ENCODE measurements around the gene PHKA2. TPM values are rescaled to one million over a fixed set of nuclear protein-coding genes. Genes with fewer than 3 reads are reported as not detected.

Gene PHKA2
- polyA plus RNA-seq, 2 of the 4 experiments (the other 2 are of a cell fraction), result 16.1 to 21.2 TPM

GRCh38 chrX:18984381-18985185 lies 669 bp upstream of the PHKA2 start (continued):
- TF ChIP-seq ESRRA (IDR thresholded peaks at IDR 0.05; ENCODE audit: borderline replicate concordance, low read length) (no peak), RCOR1 (IDR thresholded peaks at IDR 0.05; ENCODE audit: low read depth, low read length) (no peak), MYC (IDR thresholded peaks at IDR 0.05; ENCODE audit: borderline replicate concordance, low read length) (no peak), BHLHE40 (IDR thresholded peaks at IDR 0.05; ENCODE audit: low read depth, low read length) (no peak), FOXS1 (CRISPR knock-in tag; IDR thresholded peaks at IDR 0.05) (no peak), RFX5 (IDR thresholded peaks at IDR 0.05) (no peak), E2F6 (IDR thresholded peaks at IDR 0.05; ENCODE audit: borderline replicate concordance, low read depth) (no peak), PBX3 (IDR thresholded peaks at IDR 0.05) (peak; percentile 52; the same call in 1 of the 2 replicates), KDM1A (IDR thresholded peaks at IDR 0.05; ENCODE audit: low read depth) (no peak), ZFP36 (IDR thresholded peaks at IDR 0.05; ENCODE audit: borderline replicate concordance, partially characterized antibody) (no peak), GATA3 (IDR thresholded peaks at IDR 0.05; ENCODE audit: borderline replicate concordance) (no peak), SREBF2 (IDR thresholded peaks at IDR 0.05) (no peak), ELK1 (IDR thresholded peaks at IDR 0.05; ENCODE audit: low read depth, low read length) (no peak), MAZ (IDR thresholded peaks at IDR 0.05; ENCODE audit: borderline replicate concordance, low read depth, low read length) (no peak), MAX (IDR thresholded peaks at IDR 0.05) (peak; percentile 42; the same call in 1 of the 2 replicates), CTCF (IDR thresholded peaks at IDR 0.05) (peak; percentile 25; the same call in 2 of the 3 replicates), ZSCAN20 (CRISPR knock-in tag; IDR thresholded peaks at IDR 0.05) (no peak), MAFK (IDR thresholded peaks at IDR 0.05; ENCODE audit: partially characterized antibody) (no peak), POLR2A (IDR thresholded peaks at IDR 0.05; ENCODE audit: low read length) (peak; percentile 35), EHF (CRISPR knock-in tag; IDR thresholded peaks at IDR 0.05) (no peak; the same call in 1 of the 2 replicates), HES2 (IDR thresholded peaks at IDR 0.05) (no peak), RNF2 (IDR thresholded peaks at IDR 0.05; ENCODE audit: borderline replicate concordance, low read depth) (no peak)

GRCh38 chrX:18981124-18981807 lies 2.6 kb downstream of the PHKA2 start:
- DNase-seq (ENCODE audit: low read depth in 1 of 2, low spot score in 1 of 2) (peak in 1 of 2 experiments; percentile 2), ATAC-seq (no peak), FAIRE-seq (no peak)
- H3K27ac ChIP-seq, result no peak overlapping the region
- peak overlapping the region; percentile 19 for H3K4me2 ChIP-seq
- POLR2A ChIA-PET, result interaction anchor here (1.4 kb wide), 1 partner anchor 8 kb away, joined by 3 read pairs; no protein-coding TSS in a partner anchor
- H3K4me3 ChIP-seq, result no peak overlapping the region
- WGBS (ENCODE audit: missing lambda C conversion rate), result 64% methylated on average over 6 of the region's 6 CpGs
- CTCF ChIA-PET, result interaction anchor here (0.7 to 1.0 kb wide), 2 partner anchors 17 to 27 kb away, joined by 3 read pairs; no protein-coding TSS in a partner anchor
- H3K4me1 ChIP-seq, result peaks cover 24% of the 10 kb centered on the region
- no peaks in the 10 kb centered on the region for H3K9me3 ChIP-seq
- TF ChIP-seq ESRRA (IDR thresholded peaks at IDR 0.05; ENCODE audit: borderline replicate concordance, low read length) (no peak), HES2 (IDR thresholded peaks at IDR 0.05) (no peak), HOXB13 (CRISPR knock-in tag; IDR thresholded peaks at IDR 0.05; ENCODE audit: low read depth) (no peak), NFE2L2 (conservative IDR thresholded peaks at IDR 0.05; ENCODE audit: low read length) (no peak), E2F6 (IDR thresholded peaks at IDR 0.05; ENCODE audit: borderline replicate concordance, low read depth) (no peak), RNF2 (IDR thresholded peaks at IDR 0.05; ENCODE audit: borderline replicate concordance, low read depth) (no peak), CBX2 (IDR thresholded peaks at IDR 0.05; ENCODE audit: borderline replicate concordance, low read depth) (no peak), CTCF (IDR thresholded peaks at IDR 0.05) (no peak), KDM5A (IDR thresholded peaks at IDR 0.05) (no peak), JUN (IDR thresholded peaks at IDR 0.05) (no peak), POLR2AphosphoS2 (conservative IDR thresholded peaks at IDR 0.05; ENCODE audit: low read length) (no peak)

Measured in A549 (cell line).